HL-60/S4 treated with retinoic acid at 250 ng/mL for 4 days and 3 days (cell line): Measurements from ENCODE around the gene BSCL2.
"Not testable (repeated sequence)": the region's sequence is repeated elsewhere in the genome, so short reads cannot be mapped to it uniquely, and the experiment has no call there.

Source experiments
- in situ Hi-C: fragments of 300-500 bp; cut with MboI; formaldehyde crosslinking; loops from 2 replicates; pipeline ENCODE4 v1.7.0; 2022; ENCODE audit warnings: low sequenced_read_pairs

BSCL2 gene

GRCh38 chr11:62665075-62665598, 42.1 kb downstream of the BSCL2 start, which contains the start of the genes C11orf98 and CSKMT:
TSS of gene C11orf98 (minus strand) at chr11:62665210. CDS start at chr11:62665169, 41 bp downstream.
TSS of gene CSKMT (plus strand) at chr11:62665312. CDS start at chr11:62665880, 568 bp downstream.
- in situ Hi-C loops = no loop called here

- in situ Hi-C loops = no loop called here
Observed at GRCh38 chr11:62664405-62665074, 42.7 kb downstream of the BSCL2 start.

- in situ Hi-C loops = no loop called here
Observed at GRCh38 chr11:62656796-62657429, 50.3 kb downstream of the BSCL2 start.

GRCh38 chr11:62654297-62654696, 52.9 kb downstream of the BSCL2 start:
- in situ Hi-C loops = no loop called here

- in situ Hi-C loops = no loop called here
Observed at GRCh38 chr11:62652161-62653006, 54.8 kb downstream of the BSCL2 start.

- in situ Hi-C loops = not testable (repeated sequence)
Observed at GRCh38 chr11:62650283-62650682, 56.9 kb downstream of the BSCL2 start.

- in situ Hi-C loops = no loop called here
Observed at GRCh38 chr11:62649486-62649885, 57.7 kb downstream of the BSCL2 start.

GRCh38 chr11:62648967-62649364, 58.3 kb downstream of the BSCL2 start:
- in situ Hi-C loops = no loop called here

- in situ Hi-C loops = no loop called here
Observed at GRCh38 chr11:62648185-62648966, 58.8 kb downstream of the BSCL2 start.

- in situ Hi-C loops = no loop called here
Observed at GRCh38 chr11:62647609-62648005, 59.6 kb downstream of the BSCL2 start.

- in situ Hi-C loops = no loop called here
Observed at GRCh38 chr11:62646825-62647608, 60.2 kb downstream of the BSCL2 start.

- in situ Hi-C loops = no loop called here
Observed at GRCh38 chr11:62645946-62646824, 61.0 kb downstream of the BSCL2 start, which contains the start of gene GANAB. TSS of gene GANAB (minus strand) at chr11:62646613. CDS start at chr11:62646599, 14 bp downstream.

GRCh38 chr11:62645671-62645945, 61.6 kb downstream of the BSCL2 start:
- in situ Hi-C loops = no loop called here

- in situ Hi-C loops = no loop called here
Observed at GRCh38 chr11:62644220-62644619, 63.0 kb downstream of the BSCL2 start.
